ENCODE results near the gene BACH2. TPM values are rescaled to one million over a fixed set of nuclear protein-coding genes. Genes with fewer than 3 reads are reported as not detected.
"Not testable (repeated sequence)": the region's sequence is repeated elsewhere in the genome, so short reads cannot be mapped to it uniquely, and the experiment has no call there.

Gene BACH2
- total RNA-seq, 1 donor, result 0.27 TPM

DNA sequence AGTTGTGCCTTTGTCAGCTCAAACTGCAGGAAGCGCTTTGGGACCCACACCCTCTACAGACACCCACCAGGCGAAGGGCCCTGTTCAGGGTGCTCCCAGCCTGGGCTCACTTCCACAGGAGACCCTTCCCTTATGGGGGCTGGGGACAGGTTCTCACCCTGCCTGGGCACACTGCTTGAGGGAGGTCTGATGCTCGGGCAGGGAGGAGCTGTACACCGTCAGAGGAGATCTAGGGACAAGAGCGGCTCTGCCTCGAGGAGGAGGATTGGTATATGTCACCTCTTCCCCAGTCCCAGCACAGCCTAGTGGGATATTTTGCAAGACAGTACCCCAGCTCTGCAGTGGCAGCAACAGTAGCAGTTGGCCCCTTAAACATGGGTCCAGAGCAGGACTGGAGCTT lies 375.4 kb downstream of the BACH2 start:
- no peak for DNase-seq (ENCODE audit: low read depth)
- TF ChIP-seq, protein P1, sequence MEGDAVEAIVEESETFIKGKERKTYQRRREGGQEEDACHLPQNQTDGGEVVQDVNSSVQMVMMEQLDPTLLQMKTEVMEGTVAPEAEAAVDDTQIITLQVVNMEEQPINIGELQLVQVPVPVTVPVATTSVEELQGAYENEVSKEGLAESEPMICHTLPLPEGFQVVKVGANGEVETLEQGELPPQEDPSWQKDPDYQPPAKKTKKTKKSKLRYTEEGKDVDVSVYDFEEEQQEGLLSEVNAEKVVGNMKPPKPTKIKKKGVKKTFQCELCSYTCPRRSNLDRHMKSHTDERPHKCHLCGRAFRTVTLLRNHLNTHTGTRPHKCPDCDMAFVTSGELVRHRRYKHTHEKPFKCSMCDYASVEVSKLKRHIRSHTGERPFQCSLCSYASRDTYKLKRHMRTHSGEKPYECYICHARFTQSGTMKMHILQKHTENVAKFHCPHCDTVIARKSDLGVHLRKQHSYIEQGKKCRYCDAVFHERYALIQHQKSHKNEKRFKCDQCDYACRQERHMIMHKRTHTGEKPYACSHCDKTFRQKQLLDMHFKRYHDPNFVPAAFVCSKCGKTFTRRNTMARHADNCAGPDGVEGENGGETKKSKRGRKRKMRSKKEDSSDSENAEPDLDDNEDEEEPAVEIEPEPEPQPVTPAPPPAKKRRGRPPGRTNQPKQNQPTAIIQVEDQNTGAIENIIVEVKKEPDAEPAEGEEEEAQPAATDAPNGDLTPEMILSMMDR (IDR thresholded peaks at IDR 0.05; ENCODE audit: insufficient read depth, low read length), result no peak
- no peak overlapping the region for H3K4me3 ChIP-seq (ENCODE audit: low read depth, low read length)

- no peak for DNase-seq (ENCODE audit: low read depth)
- no peak overlapping the region for H3K4me3 ChIP-seq (ENCODE audit: low read depth, low read length)
- TF ChIP-seq, protein P1 (IDR thresholded peaks at IDR 0.05; ENCODE audit: insufficient read depth, low read length), result no peak
Measured at GRCh38 chr6:89917801-89918366, 378.8 kb downstream of the BACH2 start.

GRCh38 chr6:89917216-89917615 lies 379.4 kb downstream of the BACH2 start:
- TF ChIP-seq, protein P1 (IDR thresholded peaks at IDR 0.05; ENCODE audit: insufficient read depth, low read length), result no peak
- DNase-seq (ENCODE audit: low read depth), result no peak
- no peak overlapping the region for H3K4me3 ChIP-seq (ENCODE audit: low read depth, low read length)

- TF ChIP-seq, protein P1 (IDR thresholded peaks at IDR 0.05; ENCODE audit: insufficient read depth, low read length), result no peak
- no peak for DNase-seq (ENCODE audit: low read depth)
- H3K4me3 ChIP-seq (ENCODE audit: low read depth, low read length), result no peak overlapping the region
Measured at GRCh38 chr6:89916136-89916920, 380.3 kb downstream of the BACH2 start.

- DNase-seq (ENCODE audit: low read depth), result no peak
- H3K4me3 ChIP-seq (ENCODE audit: low read depth, low read length), result no peak overlapping the region
- TF ChIP-seq, protein P1 (IDR thresholded peaks at IDR 0.05; ENCODE audit: insufficient read depth, low read length), result no peak
Measured at GRCh38 chr6:89910902-89911240, 385.8 kb downstream of the BACH2 start.

DNA sequence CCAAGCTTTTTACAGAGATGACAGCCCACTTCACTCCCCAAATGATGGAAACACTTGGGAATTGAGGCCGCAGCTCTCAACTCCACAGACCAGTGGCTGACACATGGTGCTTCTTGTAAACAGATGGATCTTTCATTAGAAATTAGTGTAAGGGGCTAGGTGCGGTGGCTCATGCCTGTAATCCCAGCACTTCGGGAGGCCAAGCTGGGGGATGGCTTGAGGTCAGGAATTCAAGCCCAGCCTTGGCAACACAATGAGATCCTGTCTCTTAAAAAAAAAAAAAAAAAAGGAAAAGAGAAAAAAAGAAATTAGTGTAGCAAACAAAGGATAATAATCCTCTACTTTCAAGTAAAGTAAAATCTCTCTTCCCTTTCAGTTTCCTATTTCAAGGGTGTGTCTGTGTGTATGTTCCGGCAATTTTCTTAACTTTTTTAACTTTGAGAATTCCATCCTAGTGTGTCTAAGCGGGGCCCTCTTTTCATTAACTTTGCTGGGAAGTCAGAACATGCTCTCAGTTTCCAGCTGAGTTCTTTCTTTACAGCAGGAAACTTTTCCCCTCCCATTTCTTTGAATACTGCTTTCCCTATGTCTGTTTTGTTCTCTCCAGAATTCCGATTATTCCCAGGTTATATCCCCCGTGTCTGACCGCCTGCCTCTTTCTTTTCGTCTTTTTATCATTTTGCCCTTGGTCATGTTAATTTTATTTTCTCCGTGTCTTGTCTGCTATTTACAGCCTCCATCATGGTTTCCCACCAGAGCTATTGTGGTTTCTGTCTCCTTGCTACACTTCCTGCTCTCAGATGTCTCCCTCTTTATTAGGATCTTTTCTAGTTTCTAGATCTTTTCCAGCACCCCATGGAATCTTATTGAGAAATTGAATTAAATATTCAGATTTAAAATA lies 386.4 kb downstream of the BACH2 start:
- H3K4me3 ChIP-seq (ENCODE audit: low read depth, low read length); DNase-seq (ENCODE audit: low read depth): not testable (repeated sequence)
